SW 1271 (cell line): ENCODE results near the gene AGAP1.
A peak's percentile ranks its signal among the peaks of the same experiment; 100 is the strongest.

Experiments used
- DNase-seq, 2 experiments: peaks; one replicate each; lab custom pipeline; 2025; lab: John Stamatoyannopoulos, UW

Gene AGAP1

DNA sequence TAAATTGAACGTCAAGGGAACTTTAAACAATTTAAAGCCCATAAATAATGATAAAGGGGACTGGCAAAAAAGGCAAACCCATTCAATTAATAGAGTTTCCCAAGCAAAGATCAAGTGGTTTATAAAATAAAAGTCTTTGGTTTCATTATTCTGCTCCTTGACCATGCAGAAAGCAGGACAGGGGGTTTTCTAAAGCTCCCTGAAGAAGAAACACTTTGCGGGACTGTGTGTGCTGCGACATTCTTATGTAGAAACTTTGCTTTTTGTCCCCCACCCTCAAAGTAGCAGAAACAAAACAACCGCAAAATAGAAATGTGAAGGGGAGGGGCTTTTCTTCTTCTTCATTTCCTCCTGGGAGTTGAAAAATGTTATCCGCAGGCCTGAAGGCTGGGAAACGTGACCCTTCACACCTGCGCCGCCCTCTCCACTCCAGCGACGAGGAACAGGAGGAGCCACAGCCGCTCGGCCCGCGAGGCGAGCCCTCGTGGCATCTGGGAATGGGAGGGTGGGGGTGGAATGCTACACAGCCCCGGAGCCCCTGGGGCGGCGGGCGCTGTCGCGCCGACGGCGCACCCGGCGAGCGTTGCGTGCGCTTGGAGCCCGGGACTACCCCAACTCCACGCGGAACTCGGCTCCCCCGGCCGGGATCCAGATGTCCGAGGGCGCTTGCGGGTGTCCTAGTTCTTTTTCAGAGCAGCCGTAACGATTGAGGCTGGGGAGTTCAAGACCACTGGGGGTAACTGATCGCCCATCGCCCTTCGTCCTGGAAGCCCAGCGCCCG lies 678.6 kb downstream of the AGAP1 start:
- DNase-seq: no peak

DNA sequence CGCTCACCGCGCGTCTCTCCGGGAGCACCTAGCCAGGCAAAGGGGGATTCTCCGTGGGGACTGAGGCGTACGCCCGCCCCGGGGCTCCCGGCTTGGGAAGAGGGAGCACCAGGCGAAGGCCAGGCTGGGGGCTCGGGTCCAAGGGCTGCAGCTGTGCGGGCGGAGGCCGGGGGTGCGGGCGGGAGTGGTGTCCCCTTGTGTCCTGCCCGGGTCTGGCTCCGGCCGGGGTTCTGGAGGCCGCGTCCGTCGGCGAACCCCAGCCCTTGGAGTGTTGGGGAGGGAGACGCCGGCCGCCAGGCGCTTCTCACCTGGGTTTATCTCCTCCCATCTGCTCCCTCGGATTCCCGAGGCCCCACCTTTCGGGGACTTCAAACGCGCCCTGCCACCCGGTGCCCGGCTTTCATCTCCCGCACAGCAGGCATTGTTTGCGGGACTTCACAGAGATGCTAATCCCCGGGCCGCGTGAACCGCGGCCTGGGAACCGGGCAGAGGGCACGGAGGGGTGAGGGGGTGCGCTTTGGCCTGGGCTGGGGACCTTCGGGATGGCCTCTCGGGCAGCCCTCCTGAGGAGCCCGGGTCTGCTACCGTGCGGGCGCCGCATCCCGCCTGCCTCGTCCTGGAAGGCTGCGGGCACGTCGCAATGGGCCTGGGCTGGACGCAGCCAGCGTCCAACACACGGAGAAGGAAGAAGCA lies 679.3 kb downstream of the AGAP1 start:
- no peak for DNase-seq

DNA sequence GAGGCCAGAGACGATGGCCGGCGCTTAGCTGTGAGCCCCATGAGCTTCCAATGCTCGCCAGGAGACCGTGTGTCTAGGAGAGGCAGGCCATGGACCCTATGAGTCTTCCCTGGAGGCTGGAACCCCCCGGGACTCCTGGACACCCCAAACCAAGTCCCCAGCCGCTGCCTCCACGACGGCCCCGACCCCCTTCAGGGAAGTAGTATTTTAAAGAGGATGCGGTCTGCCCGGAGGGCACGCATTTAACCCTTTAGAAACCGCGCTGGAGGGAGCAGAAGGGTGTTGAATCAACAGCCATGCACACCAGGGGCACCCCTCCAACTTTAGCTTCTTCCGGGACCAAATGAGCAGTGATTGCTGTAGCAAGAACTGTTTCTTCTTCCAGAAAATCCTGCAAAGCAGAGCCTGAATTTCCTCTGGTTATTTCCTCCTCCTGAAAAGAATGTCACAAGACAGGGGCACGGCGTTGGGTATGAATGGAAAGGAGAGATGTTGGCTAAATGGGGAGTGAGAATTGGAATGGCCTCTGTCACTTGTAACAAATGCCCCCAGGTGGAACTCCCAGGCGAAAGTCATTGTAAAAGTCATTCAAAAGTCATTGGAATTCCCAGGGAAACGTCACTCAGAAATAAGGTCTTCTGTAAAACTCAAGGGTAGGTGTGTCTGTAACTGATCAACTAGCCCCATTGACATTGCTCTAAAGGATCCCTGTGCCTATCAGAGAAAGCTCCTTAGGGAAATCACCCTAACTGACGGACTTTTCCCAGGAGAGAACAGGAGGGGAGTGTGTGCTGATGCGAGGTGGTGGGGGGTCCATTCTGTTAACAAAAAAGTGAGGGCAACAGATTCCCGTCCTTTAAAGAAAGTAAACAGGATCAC lies 680.1 kb downstream of the AGAP1 start:
- DNase-seq: no peak

DNA sequence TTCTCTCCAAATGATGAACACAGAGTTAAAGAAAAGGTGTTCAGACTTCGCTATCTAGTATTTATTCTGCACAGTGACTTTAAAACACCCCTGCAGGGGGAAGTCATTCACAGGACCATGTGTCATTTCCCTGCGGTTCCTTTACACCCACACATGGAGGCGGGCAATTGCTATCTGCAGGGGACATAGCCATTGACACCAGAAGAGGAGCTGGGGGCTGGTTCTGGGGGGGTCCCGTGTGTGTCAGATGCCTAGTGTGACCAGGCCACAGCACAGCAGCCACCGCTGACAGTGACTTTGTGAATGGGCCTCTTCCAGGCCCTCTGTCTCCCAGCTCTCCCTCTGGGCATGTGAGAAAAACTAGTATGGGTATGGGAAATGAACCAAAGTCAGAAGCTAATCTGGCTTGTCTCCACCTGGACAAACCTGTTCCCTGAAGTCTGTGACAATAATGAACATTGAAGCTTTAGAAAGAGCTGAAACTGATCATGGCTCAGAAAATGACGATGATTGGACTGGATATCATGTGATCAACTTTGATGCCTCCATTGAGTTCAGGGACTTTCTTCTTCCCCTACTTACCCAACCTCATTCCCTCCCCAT lies 681.8 kb downstream of the AGAP1 start:
- DNase-seq: peak in 1 of 2 experiments; percentile 43

DNA sequence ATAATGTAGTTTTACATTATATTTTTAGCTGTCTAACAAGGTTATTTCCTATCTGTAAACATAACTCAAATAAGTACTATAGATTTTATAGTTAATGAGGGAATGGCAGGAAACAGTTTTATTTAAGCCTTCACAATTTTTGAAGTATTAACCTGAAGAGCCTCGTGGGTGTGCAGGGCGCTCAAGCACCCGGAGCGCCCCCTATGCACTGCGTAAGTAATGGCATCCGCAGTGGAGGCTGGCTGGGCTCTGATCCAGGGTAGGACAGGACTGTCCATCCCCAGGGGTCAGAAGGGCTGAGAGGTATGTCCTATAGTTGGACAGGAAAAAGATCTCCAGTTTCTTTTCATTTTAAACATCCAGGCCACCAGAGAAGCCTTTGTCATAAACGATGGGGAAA lies 682.6 kb downstream of the AGAP1 start:
- peak; percentile 15 to 39 for DNase-seq

DNA sequence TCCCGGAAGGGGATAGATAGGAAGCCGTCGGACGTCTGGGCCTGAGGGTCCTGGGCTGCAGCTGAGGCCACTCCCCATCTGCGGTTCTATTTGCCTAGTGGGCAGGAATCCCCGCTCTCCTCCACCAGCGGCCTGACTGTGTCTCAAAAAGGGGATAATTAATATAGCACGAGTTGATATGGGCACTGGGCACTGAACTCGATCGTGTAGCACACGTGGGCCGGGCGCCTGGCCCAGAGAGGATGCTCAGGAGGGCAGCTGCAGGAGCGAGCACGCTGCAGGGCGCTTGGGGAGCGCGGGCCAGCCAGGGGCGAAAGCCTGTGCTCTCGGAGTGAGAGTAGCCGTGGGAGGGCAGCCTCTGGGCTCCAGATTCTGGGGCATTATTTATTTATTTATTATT lies 683.1 kb downstream of the AGAP1 start:
- no peak for DNase-seq

DNA sequence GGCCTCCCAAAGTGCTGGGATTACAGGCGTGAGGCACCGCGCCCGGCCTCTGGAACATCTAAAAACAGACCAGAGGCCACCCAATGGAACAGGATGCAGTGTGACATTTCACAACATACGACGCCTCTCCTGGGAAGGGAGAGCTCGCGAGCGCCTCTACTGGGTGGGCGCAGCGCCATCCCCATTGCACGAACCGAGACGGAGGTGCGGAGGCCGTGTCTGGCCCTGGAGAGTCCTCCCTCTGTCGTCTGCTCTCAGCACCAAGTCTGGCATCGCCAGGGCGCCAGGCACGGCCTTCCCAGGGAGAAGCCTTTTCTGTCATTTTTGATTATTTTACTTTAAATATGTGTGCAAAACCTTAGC lies 683.7 kb downstream of the AGAP1 start:
- DNase-seq: no peak

DNA sequence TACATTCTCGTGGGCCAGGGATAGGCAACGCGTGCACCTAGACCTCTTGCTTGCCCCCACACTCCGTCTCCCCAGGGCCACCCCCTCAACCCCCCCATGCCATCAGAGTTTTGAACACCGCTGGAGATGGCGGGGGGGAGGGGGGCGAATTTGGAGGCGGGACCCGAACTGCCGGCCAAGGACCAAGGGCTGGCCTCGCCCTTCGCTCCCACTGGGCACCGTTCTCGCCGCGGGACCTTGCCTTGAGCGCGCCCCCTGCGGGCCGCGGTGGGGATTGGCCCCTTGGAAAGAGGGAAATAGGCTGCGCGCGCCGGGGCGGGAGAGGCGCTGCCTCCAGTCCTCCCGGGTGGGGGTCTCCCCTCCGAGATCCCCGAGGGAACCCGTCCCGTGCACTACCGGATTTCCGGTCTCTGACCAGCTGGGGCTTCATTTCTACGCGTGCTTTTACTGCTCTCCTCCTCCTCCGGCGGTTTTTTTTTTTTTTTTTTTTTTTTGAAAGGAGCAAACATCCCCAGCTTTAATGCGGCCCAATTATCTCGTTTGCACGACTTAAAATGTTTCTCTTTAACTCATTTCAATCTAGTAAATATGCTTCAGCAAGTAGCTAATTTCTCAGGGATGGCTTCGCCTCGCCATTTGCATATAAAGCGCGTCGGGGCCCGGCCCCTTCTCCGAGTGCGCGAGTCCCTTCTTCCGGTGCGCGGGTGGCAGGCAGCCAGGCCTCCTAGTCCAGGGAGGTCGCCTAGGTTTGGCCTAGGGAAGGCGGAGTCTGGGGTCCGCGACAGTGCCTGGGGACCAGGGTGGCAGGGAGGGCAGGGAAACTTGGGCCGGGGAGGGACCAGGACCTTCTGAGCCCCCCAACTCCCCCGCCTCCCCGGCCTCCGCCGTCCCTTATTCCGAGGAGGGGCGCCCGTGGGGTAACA lies 684.4 kb downstream of the AGAP1 start:
- DNase-seq: peak; percentile 59 to 79

DNA sequence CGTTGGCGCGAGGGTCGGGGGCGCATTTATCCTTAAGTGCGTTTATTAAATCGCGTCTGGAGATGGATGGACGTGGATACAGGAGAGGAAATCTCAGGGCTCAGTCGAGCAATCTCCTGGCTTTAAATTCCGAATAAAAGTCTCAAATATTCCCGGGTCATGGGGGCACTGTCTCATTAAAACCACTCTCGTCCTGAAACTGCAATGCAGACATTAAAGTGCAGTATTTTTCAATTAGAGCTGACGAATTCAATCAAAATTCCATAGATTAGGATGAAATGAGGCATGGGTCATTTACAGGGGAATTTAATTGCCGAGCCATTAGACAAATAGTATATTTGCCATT lies 685.0 kb downstream of the AGAP1 start:
- peak in 1 of 2 experiments; percentile 48 for DNase-seq

DNA sequence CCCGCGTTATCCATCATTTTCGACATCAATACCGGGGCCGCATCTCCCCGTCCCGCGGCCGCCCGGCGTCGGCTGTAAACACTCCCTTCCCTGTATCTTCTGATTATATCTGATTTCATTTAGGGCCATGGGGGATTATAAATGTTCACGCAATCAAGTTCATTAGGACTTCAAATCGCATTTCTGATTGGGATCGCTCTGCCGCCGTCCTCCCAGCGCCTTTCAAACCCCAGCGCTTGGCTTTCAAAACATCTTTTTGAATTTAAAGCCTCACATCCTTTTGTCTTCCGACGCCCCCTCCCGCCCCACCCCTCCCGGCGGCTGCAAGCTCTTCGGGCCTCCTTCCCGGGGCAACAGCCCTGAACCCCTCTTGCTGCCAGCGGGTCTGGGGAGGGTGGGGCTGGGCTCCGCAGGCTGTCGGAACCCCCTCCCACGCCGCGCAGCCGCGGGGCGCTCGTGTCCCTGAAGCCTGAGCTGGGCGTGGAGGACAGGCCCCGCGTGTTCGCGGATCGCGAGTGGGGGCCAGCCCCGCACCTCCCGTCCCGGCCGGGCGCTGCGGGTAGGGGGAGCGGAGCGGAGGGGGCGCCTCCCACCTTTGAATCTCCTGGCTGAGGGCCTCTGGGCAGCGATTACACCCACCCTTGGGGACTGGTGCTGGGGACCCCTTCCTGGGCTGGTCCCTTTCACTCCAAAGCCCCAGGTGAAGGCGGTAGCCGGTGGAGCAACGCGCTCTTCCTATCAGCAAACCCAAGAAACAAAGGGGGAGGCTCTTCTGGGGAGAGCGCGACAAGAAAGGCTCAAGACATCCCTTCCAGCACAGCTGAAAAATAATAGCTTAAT lies 685.6 kb downstream of the AGAP1 start:
- DNase-seq: peak; percentile 41 to 45

DNA sequence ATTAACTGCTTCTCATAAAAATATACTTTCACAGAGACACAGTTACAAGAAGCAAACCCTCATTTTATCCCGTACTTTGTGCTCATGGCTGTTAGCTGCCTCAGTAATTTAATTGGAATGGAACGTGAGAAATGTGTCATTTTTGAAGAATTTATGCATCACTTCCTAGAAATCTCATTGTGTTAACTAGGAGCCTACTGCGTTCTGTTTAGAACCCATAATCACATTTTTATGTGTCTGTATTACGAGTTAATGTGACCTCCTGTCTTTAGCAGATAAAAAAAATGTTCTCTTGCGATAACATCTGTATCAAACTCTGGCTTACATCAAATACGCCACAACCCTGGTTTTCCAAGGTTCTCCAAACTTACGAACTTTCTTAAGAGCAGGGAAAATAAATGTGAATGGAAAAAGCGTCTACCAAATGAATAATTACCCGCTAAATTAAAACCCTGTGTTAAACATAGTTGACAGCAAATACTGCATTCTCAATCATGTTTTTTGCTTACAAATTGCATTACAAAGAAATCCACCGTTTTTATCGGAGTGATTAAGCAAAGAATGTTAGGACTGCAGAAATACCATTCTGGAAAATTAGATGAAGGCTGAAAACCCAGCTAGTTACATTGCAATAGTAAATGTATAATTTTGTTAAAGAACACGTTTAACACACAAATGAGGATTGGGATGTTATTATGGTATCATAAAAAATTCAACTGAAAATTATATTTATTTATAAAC lies 686.4 kb downstream of the AGAP1 start:
- peak; percentile 48 to 83 for DNase-seq

DNA sequence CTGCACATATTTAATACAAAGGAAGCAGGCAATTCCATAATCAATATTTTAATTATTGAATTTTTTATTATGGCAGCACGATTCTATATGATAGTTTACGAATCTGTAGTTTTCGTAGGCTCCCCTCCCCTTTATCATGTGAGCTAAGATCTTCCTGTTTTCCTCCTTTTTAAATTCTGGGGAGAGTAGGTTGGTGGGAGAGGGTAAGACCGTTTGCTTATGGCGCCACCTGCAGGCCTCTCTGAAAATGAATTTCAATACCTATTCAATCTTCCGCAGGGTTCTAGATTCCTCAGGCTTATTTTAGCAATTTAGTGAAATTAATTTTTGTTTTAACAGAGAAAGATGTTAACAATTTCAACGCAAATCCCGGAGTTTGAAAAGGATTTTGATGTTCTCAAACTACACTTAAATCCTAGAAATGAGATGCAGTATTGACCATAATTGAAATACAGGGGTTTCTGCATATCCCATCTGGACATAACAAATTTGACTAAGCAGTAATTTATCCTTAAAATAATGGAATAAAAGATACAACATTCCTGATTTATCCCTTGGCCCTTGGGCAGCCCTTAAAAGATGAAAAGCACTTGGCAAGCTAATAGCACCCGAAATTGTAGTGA lies 687.1 kb downstream of the AGAP1 start:
- DNase-seq: peak; percentile 22 to 84
